ENCODE results near the gene MRPS18B.

DNA sequence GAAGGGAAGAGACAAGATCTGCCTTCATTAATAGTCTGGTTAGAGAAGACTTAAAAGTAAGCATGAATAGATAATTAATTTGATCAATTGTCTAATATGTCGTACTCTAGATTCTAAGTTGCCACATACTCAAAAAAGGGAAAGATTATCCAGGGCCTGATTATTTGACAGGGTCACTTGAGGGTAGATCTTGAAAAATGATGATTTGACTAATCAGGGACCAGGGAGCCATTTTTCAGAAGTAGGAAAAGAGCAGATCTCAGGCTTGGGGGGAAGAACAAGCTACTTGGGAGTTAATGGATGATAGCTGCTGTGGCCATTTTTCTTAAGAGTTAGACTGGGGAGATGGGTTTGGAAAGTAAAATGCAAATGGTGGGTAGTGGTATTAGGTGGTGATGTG lies 25.4 kb upstream of the MRPS18B start:
- TF ChIP-seq POLR2A (IDR thresholded peaks at IDR 0.05; ENCODE audit: low read length) (no peak), GATA1 (IDR thresholded peaks at IDR 0.05; ENCODE audit: low read depth, low read length) (no peak)

Data from erythroblast (primary cell).